Astrocyte (in vitro differentiated cells and primary cell): ENCODE data around the gene WASF2. TPM values are rescaled to one million over a fixed set of nuclear protein-coding genes. Genes with fewer than 3 reads are reported as not detected.
A peak's percentile ranks its signal among the peaks of the same experiment; 100 is the strongest.

Experiments used
- DNase-seq: peaks from one replicate; pipeline ENCODE4 v3.0.0-alpha.2; 2010; ENCODE audit warnings: low read depth
- FAIRE-seq: peaks from 2 replicates; lab custom pipeline; 2011; peaks lifted over from hg19 to GRCh38; lab: Jason Lieb, UNC
- H2AFZ ChIP-seq: 2 replicates; pipeline ENCODE4 v1.6.0; 2012; ENCODE audit warnings: low read depth, low read length, inconsistent platforms
- H3K27ac ChIP-seq: 2 replicates; pipeline ENCODE4 v1.5.1; 2011; ENCODE audit warnings: low read depth, low read length, inconsistent platforms
- H3K27me3 ChIP-seq: 2 replicates; pipeline ENCODE4 v1.6.0; 2011; ENCODE audit warnings: low read length, inconsistent platforms; ENCODE audit not compliant: insufficient read depth
- H3K36me3 ChIP-seq: 2 replicates; pipeline ENCODE4 v1.5.1; 2011; ENCODE audit warnings: low read length, inconsistent platforms; ENCODE audit not compliant: insufficient read depth
- H3K4me1 ChIP-seq: 2 replicates; pipeline ENCODE4 v1.5.1; 2011; ENCODE audit warnings: low read length, inconsistent platforms; ENCODE audit not compliant: insufficient read depth
- H3K4me2 ChIP-seq: 2 replicates; pipeline ENCODE4 v1.6.0; 2012; ENCODE audit warnings: low read length, inconsistent platforms
- H3K4me3 ChIP-seq: 2 replicates; pipeline ENCODE4 v1.5.1; 2011; ENCODE audit warnings: low read depth, mild to moderate bottlenecking, low read length, inconsistent platforms; ENCODE audit not compliant: insufficient read depth
- H3K79me2 ChIP-seq: 2 replicates; pipeline ENCODE4 v1.6.0; 2012; ENCODE audit warnings: mild to moderate bottlenecking, low read length, inconsistent platforms; ENCODE audit not compliant: insufficient read depth
- H3K9ac ChIP-seq: 2 replicates; pipeline ENCODE4 v1.6.0; 2012; ENCODE audit warnings: mild to moderate bottlenecking, low read length, inconsistent platforms
- H3K9me3 ChIP-seq: 2 replicates; pipeline ENCODE4 v1.5.1; 2012; ENCODE audit warnings: low read depth, mild to moderate bottlenecking, low read length, inconsistent platforms; ENCODE audit not compliant: insufficient read depth
- H4K20me1 ChIP-seq: 2 replicates; pipeline ENCODE4 v1.6.0; 2012; ENCODE audit warnings: low read length, inconsistent platforms; ENCODE audit not compliant: insufficient read depth
- H3K27ac Mint-ChIP-seq: one replicate; pipeline ENCODE4 v1.8.0; 2021; ENCODE audit warnings: mild to moderate bottlenecking, mixed read lengths; ENCODE audit not compliant: unreplicated experiment
- H3K27me3 Mint-ChIP-seq: one replicate; pipeline ENCODE4 v1.8.0; 2021; ENCODE audit warnings: low read depth, mixed read lengths; ENCODE audit not compliant: unreplicated experiment
- H3K36me3 Mint-ChIP-seq: one replicate; pipeline ENCODE4 v1.8.0; 2021; ENCODE audit warnings: low read depth, mixed read lengths; ENCODE audit not compliant: unreplicated experiment
- H3K4me1 Mint-ChIP-seq: one replicate; pipeline ENCODE4 v1.8.0; 2021; ENCODE audit warnings: low read depth, mixed read lengths; ENCODE audit not compliant: unreplicated experiment
- H3K4me3 Mint-ChIP-seq: one replicate; pipeline ENCODE4 v1.8.0; 2021; ENCODE audit warnings: mild to moderate bottlenecking, moderate library complexity, mixed read lengths; ENCODE audit not compliant: unreplicated experiment
- H3K9me3 Mint-ChIP-seq: one replicate; pipeline ENCODE4 v1.8.0; 2021; ENCODE audit warnings: mild to moderate bottlenecking, mixed read lengths; ENCODE audit not compliant: unreplicated experiment
- EZH2 ChIP-seq: IDR thresholded peaks from 2 replicates; pipeline ENCODE4 v1.6.1; 2012; ENCODE audit warnings: mild to moderate bottlenecking, low read length, inconsistent platforms; ENCODE audit not compliant: insufficient read depth
- total RNA-seq: library from RNA; stranded (reverse); gene quantifications from 2 replicates; pipeline ENCODE4 v1.2.1, GENCODE V29; 2021
- TF ChIP-seq, protein P1 (sequence below): IDR thresholded peaks from 2 replicates; pipeline ENCODE4 v1.5.1; 2011; ENCODE audit warnings: low read depth, mild to moderate bottlenecking, inconsistent platforms, low read length, moderate library complexity; ENCODE audit not compliant: insufficient read depth

The WASF2 gene
- total RNA-seq, 1 donor from 2014 or later = 86.9 TPM

DNA sequence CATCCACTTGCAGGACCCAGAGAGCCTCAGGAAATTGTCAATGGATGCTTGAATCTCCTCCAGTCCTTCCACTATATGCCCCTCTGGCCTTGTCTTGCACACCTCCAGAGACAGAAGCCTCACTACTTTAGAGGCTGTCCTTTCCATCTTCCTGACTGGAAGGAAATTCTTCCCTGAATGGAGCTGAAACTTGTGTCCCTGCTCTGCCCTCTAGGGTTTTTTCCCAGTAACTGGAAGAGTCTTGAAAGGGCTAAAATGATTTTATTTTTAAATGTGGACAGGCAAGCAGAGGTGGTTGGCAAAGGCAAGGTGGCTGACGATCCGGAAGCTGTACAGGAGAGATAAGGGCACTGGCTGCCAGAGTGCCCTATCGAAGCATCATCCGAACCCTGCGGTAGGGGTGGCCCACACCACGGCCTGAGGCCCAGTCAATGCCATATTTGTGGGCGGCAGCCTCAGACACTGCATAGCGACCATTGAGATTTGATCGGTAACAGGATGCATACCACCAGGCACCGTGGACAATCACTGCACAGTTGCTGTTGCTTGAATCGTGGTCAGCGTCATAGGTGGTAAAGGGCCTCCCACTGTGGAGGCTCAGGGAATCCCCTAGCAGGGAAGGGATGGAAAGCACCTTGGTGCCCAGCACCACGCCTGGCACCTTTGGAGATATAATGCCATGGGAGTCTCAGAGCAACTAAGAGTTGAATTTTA lies 120.9 kb downstream of the WASF2 start:
- Histone ChIP-seq H4K20me1 (no peaks in the 10 kb centered on the region), H3K79me2 (no peaks in the 10 kb centered on the region), H3K9me3 (no peaks in the 10 kb centered on the region), H3K4me3 (no peak overlapping the region), H3K4me1 (peaks cover 15% of the 10 kb centered on the region), H3K36me3 (no peaks in the 10 kb centered on the region), H3K9ac (no peak overlapping the region), H3K4me2 (no peak overlapping the region), H3K27me3 (no peaks in the 10 kb centered on the region), H3K27ac (no peak overlapping the region), H2AFZ (no peak overlapping the region)
- no peaks in the 10 kb centered on the region for H3K9me3 Mint-ChIP-seq
- peak overlapping the region; percentile 34 for H3K4me3 Mint-ChIP-seq
- H3K27ac Mint-ChIP-seq = no peak overlapping the region
- DNase-seq (no peak), FAIRE-seq (no peak)
- peaks cover 2% of the 10 kb centered on the region for H3K4me1 Mint-ChIP-seq
- H3K27me3 Mint-ChIP-seq = peaks cover 9% of the 10 kb centered on the region
- no peaks in the 10 kb centered on the region for H3K36me3 Mint-ChIP-seq
- TF ChIP-seq, protein P1, sequence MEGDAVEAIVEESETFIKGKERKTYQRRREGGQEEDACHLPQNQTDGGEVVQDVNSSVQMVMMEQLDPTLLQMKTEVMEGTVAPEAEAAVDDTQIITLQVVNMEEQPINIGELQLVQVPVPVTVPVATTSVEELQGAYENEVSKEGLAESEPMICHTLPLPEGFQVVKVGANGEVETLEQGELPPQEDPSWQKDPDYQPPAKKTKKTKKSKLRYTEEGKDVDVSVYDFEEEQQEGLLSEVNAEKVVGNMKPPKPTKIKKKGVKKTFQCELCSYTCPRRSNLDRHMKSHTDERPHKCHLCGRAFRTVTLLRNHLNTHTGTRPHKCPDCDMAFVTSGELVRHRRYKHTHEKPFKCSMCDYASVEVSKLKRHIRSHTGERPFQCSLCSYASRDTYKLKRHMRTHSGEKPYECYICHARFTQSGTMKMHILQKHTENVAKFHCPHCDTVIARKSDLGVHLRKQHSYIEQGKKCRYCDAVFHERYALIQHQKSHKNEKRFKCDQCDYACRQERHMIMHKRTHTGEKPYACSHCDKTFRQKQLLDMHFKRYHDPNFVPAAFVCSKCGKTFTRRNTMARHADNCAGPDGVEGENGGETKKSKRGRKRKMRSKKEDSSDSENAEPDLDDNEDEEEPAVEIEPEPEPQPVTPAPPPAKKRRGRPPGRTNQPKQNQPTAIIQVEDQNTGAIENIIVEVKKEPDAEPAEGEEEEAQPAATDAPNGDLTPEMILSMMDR = no peak
- no peak for TF ChIP-seq EZH2

DNA sequence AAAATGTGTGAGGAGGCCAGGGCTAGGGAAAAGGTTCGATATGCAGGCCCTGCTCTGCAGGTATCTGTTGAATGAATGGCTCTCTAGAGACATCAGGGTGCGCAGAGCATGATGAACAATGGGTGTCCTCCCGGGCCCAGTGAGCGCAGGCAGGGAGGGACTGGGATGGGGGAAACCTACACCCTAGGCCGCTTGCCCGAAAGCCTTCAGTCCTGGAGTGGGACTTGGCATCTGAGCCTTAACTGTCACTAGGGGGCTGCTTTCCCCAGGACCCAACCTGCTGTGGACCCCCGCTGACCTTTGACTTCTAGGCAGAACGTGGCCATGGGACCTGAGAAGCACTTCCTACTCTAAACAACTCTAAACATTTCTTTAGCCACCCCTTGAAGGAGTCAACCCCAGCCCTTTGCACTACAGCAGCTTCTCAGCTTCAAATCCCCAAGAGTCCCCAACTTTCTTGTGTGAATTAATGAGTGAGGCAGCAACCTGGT lies 122.8 kb downstream of the WASF2 start:
- H3K4me3 ChIP-seq = peak overlapping the region; percentile 70
- DNase-seq = no peak
- H2AFZ ChIP-seq = peak overlapping the region; percentile 95
- no peaks in the 10 kb centered on the region for H4K20me1 ChIP-seq
- H3K36me3 ChIP-seq = no peaks in the 10 kb centered on the region
- Mint-ChIP-seq H3K27ac (no peak overlapping the region), H3K4me3 (peak overlapping the region; percentile 80), H3K4me1 (peaks cover 2% of the 10 kb centered on the region), H3K27me3 (peaks cover 9% of the 10 kb centered on the region), H3K9me3 (no peaks in the 10 kb centered on the region), H3K36me3 (peaks cover 9% of the 10 kb centered on the region)
- H3K27me3 ChIP-seq = no peaks in the 10 kb centered on the region
- H3K79me2 ChIP-seq = no peaks in the 10 kb centered on the region
- no peak for TF ChIP-seq EZH2
- TF ChIP-seq, protein P1 = no peak
- H3K9me3 ChIP-seq = no peaks in the 10 kb centered on the region
- no peak overlapping the region for H3K27ac ChIP-seq
- peaks cover 15% of the 10 kb centered on the region for H3K4me1 ChIP-seq
- peak overlapping the region; percentile 81 for H3K9ac ChIP-seq
- no peak for FAIRE-seq
- H3K4me2 ChIP-seq = peak overlapping the region; percentile 98
